ENCODE results near the gene EVX2.

The EVX2 gene

DNA sequence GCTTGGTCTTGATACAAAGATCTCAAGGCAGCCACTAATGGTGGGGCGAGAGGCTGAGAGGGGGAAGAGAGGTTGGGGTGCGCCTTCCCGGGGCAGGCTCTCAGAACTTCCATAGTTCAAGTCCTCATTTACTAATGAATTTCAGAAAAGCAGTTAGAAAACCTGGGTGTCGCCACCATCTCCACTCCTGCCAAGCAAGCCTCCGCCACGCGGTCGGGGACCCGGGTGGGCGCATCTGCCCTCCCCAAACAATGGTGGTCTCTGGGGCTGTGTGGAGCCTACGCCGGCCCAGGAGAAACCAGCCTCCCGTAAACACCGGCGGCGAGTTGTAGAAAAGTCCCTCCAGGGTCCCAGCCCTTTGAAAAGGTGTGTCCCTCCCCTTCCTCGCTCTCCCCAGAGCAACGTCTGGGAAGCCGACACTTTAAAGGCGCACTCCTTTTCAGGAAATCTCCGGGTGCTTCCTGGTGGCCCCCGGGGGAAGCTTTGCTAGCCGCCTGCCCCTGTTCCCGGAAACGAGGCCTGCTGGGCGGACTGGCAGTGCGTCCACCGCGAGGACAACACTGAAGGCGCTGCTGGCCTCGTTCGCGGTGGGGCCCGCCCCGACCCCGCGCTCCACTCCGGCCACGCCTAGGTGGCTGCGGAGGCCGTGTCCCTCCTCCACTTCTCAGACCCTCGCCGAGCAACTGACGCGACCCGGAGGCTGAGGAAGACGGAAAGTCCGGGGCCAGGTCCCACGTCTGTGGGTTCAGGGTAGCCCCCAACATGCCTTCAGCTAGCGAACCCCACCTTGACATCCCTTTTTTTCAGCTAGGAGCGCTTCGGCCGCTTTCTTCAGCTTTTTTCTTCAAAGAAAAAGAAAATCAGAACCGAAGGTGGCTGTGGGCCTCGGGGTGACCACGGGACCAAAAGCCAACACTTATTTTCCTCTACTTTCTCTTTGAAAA is 16.8 kb downstream of the EVX2 start:
- no peak for DNase-seq (ENCODE audit: low spot score)

DNA sequence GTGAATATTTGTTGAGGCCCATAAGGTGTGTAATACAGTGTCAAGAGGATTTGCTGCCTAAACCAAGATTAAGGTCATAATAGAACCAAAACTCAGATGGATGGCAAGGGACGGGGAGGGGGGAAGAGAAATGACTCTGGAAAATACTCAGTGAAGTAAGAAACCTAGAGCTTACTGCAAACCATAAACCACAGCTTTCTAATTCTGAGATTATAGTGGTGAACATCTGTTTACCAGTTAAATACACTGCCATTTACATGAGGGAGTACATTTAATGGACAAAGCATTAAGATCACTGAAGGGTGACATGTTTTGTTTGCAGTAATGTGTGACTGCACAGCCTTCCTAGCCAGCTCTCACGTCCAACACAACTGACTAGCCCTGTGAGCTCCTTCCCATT is 19.8 kb downstream of the EVX2 start:
- no peak for DNase-seq (ENCODE audit: low spot score)

DNA sequence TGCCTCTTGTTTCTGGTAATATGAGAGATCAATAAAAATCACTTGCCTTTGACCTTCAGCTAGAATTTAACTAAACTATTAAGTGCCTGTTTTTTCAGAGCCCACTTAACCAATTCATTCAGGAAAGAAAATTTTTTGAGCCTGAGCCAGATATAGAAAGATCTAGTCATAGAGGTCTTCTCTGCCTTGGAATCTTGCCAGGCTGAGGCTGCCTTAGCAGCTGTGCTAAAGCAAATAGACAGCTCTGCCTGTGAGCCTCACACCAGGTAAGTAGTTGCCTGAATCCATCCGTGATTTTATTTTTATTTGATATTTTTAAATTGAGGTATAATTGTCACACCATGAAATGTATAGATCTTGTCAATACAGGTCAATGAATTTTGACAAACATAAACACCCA is 27.4 kb downstream of the EVX2 start:
- no peak for DNase-seq (ENCODE audit: low spot score)

DNA sequence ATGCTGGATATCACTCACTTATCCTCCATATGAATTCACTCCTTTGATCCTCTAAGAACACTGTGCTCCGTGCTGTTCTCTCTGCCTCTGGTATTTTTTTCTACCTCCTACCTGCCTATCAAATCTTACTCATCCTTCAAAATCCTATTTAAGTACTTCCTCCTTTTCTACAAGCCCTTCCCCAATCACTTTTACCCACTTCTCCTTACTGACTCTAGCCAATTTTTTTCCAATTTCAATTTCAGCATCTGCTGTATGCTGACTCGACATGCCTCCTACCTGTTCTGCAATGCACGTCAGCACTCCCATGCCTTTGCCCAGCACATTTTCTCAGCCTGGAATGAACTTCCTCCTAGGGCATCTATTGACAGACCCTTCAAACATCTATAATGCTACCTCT is 44.4 kb downstream of the EVX2 start:
- DNase-seq (ENCODE audit: low spot score) = no peak

DNA sequence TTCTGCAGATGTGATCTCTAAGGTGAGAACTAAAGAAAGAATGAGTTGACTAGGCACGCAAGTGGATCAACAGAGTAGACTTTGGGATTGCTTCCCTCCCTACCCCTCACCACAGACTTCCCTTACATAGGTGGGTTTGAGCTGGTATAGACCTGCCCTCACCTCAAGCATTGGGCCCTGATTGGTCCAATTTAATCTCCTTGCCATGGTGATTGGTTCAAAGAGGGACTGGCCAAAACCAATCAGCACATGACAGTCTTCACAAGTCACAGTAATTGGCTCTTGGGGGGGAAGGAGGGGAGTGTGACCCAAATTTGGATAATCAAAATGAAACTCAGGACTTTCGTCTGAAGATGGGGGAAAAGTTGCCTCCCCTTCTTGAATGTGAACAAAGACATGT is 45.1 kb downstream of the EVX2 start:
- no peak for DNase-seq (ENCODE audit: low spot score)

DNA sequence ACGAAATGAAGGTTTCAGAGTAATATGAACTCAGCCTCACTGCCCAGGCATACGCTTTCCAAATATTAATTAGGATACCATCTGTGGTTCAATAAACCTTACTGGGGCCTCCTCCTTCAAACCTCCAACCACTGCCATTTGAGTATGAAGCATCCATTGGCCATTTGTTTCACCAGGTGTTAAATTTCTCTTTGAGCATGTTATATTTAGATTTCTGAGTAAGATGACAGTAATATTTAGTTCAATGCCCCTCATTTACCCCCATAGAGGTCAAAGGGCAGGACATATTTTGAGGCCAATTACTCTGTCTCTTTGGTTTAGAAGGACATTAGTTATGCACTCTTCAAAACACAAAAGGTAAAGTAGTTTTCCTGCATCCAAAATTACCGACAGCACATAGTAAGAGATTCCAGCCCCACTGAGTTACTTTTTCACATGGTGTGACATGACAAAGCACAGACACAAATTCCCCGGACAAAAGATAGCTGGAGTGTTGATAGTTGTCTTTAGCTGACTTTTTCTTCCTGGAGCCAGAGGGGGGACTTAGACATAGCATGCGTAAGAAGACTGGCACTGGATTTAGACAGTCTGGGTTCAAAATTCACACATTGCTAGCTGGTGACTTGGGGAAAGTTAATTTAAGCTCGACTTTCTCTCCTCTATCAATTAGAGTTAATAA is 48.6 kb downstream of the EVX2 start:
- no peak for DNase-seq (ENCODE audit: low spot score)

DNA sequence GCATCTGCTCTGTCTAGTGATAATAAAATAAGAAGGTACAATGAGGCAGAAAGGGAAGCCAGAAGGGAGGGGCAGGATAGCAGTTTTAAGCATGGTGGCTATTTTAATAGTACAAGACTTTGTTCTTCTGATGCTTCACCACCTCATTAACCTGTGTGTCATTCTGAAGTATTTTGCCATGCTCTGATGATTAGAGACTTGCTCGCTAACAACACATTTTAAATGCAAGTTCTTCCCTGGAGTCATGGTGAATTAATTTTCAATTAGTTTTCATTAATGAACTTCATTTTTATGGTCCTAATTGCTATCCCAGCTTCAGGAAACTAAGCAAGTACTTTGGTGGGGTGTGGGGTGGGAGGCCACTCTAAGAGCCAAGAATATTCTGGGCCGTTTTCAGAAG is 56.0 kb downstream of the EVX2 start:
- no peak for DNase-seq (ENCODE audit: low spot score)

All from RKO (cell line).